NCI-H2029 treated with DMSO at 0.1 percent for 48 hours (cell line): ENCODE results near the gene CCDC159.
"Not testable (repeated sequence)": the region's sequence is repeated elsewhere in the genome, so short reads cannot be mapped to it uniquely, and the experiment has no call there.

Source experiments
- DNase-seq: peaks from one replicate; lab custom pipeline; 2025; lab: John Stamatoyannopoulos, UW

Gene CCDC159

GRCh38 chr19:11346104-11346940, at the start of gene CCDC159, which contains the start of gene TMEM205:
Gene CCDC159, plus strand, starts transcription at chr19:11346519. Its CDS starts 88 bp downstream, at chr19:11346607.
Gene TMEM205, minus strand, starts transcription at chr19:11346268. Its CDS starts 649 bp downstream, at chr19:11345619.
- DNase-seq: peak; percentile 95

- no peak for DNase-seq
Observed at GRCh38 chr19:11299946-11300810, 46.1 kb upstream of the CCDC159 start.

GRCh38 chr19:11300811-11301120, 45.6 kb upstream of the CCDC159 start:
- no peak for DNase-seq

- DNase-seq: no peak
Observed at GRCh38 chr19:11304936-11305335, 41.4 kb upstream of the CCDC159 start.

GRCh38 chr19:11306337-11306736, 40.0 kb upstream of the CCDC159 start:
- no peak for DNase-seq

- DNase-seq: not testable (repeated sequence)
Observed at GRCh38 chr19:11320278-11320995, 25.9 kb upstream of the CCDC159 start.

- no peak for DNase-seq
Observed at GRCh38 chr19:11321191-11322126, 24.9 kb upstream of the CCDC159 start.

- no peak for DNase-seq
Observed at GRCh38 chr19:11322269-11323024, 23.9 kb upstream of the CCDC159 start.

- DNase-seq: no peak
Observed at GRCh38 chr19:11323601-11324078, 22.7 kb upstream of the CCDC159 start.

GRCh38 chr19:11324079-11324661, 22.1 kb upstream of the CCDC159 start:
- peak; percentile 41 for DNase-seq

- DNase-seq: no peak
Observed at GRCh38 chr19:11324748-11325389, 21.4 kb upstream of the CCDC159 start.

GRCh38 chr19:11325544-11325943, 20.8 kb upstream of the CCDC159 start:
- no peak for DNase-seq

- no peak for DNase-seq
Observed at GRCh38 chr19:11330127-11330526, 16.2 kb upstream of the CCDC159 start.

GRCh38 chr19:11331502-11331901, 14.8 kb upstream of the CCDC159 start:
- DNase-seq: peak; percentile 28

- no peak for DNase-seq
Observed at GRCh38 chr19:11332822-11333221, 13.5 kb upstream of the CCDC159 start.

GRCh38 chr19:11333838-11334237, 12.5 kb upstream of the CCDC159 start:
- not testable (repeated sequence) for DNase-seq

- no peak for DNase-seq
Observed at GRCh38 chr19:11335449-11336146, 10.7 kb upstream of the CCDC159 start.

- DNase-seq: no peak
Observed at GRCh38 chr19:11337080-11337479, 9.2 kb upstream of the CCDC159 start.

- no peak for DNase-seq
Observed at GRCh38 chr19:11338121-11338520, 8.2 kb upstream of the CCDC159 start.
